BLaER1 treated with 17β-estradiol and CSF1 and Interleukin-3, amounts not matched to agents 10 nM and 100 nM (cell line): ENCODE data around the gene HOXC9.

Experiments
- H3K27ac ChIP-seq, 11 experiments: shearing (Covaris generic); formaldehyde crosslinking; 2 replicates each; pipeline ENCODE4 v1.8.1; 2022
- H3K27me3 ChIP-seq, 11 experiments: shearing (Covaris generic); formaldehyde crosslinking; 2 replicates each; pipeline ENCODE4 v1.8.1; 2022
- H3K36me3 ChIP-seq, 11 experiments: shearing (Covaris generic); formaldehyde crosslinking; 2 replicates each; pipeline ENCODE4 v1.8.1; 2022
- H3K4me1 ChIP-seq, 10 experiments: shearing (Covaris generic); formaldehyde crosslinking; 2 replicates each; pipeline ENCODE4 v1.8.1; 2022
- H3K4me2 ChIP-seq, 11 experiments: shearing (Covaris generic); formaldehyde crosslinking; 2 replicates each; pipeline ENCODE4 v1.8.1; 2022
- H3K4me3 ChIP-seq, 10 experiments: shearing (Covaris generic); formaldehyde crosslinking; 2 replicates each; pipeline ENCODE4 v1.8.1; 2022
- H3K9ac ChIP-seq, 11 experiments: shearing (Covaris generic); formaldehyde crosslinking; 2 replicates each; pipeline ENCODE4 v1.8.1; 2022
- H3K9me3 ChIP-seq, 11 experiments: shearing (Covaris generic); formaldehyde crosslinking; replicated peaks in 1 of 11; 2 replicates each; pipeline ENCODE4 v1.8.1; 2022
- H4K20me1 ChIP-seq, 11 experiments: shearing (Covaris generic); formaldehyde crosslinking; 2 replicates each; pipeline ENCODE4 v1.8.1; 2022
- Cebpa-rat ChIP-seq, 11 experiments: shearing (Covaris generic); IDR thresholded peaks; 2 replicates each; pipeline ENCODE4 v1.8.1; 2022

The HOXC9 gene

DNA sequence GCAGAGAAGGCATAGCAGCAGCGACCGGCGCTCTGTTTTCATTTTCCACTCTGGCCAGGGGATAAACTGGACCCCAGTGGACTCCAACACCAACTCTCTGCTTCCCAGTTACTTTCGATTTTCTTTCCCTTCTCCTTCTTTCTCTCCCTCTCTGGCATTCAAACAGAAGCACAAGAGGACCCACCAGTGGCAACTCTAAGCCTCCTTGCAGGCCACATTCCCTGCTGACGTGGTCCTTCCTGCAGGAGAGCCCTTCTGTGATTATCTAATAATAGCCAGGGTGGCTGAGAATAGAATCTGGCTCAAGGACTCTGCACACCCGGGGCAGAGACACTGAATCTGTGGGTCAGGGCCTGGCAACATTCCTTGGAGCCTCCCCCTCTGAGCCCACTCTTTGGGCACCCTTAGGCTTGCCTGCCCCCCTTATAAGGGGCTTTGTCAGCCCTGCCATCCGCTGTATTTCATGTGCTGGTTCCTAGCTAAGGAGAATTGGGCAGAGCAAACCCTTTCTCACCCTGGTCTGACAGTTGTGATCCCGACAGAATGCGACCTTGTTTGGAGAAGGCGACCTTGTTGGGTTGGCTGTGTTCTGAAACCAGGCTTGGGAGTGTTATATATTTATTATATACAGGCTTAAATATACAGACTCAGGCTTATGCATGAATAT is 20.1 kb downstream of the HOXC9 start:
- peaks cover 100% of the 10 kb centered on the region in 11 experiments for H3K27me3 ChIP-seq
- H3K4me3 ChIP-seq = no peak overlapping the region
- H3K36me3 ChIP-seq = no peaks in the 10 kb centered on the region
- no peaks in the 10 kb centered on the region; a peak in 1 of 20 replicates for H3K4me1 ChIP-seq
- no peak overlapping the region for H3K9ac ChIP-seq
- peaks cover 0 to 91% (median 75%) of the 10 kb centered on the region in 11 experiments; a peak in 17 of 22 replicates for H4K20me1 ChIP-seq
- peaks cover 0 to 18% (median 3%) of the 10 kb centered on the region in 11 experiments; a peak in 6 of 22 replicates for H3K9me3 ChIP-seq
- TF ChIP-seq Cebpa-rat (IDR thresholded peaks at IDR 0.05) = no peak
- no peak overlapping the region for H3K4me2 ChIP-seq
- no peak overlapping the region for H3K27ac ChIP-seq

DNA sequence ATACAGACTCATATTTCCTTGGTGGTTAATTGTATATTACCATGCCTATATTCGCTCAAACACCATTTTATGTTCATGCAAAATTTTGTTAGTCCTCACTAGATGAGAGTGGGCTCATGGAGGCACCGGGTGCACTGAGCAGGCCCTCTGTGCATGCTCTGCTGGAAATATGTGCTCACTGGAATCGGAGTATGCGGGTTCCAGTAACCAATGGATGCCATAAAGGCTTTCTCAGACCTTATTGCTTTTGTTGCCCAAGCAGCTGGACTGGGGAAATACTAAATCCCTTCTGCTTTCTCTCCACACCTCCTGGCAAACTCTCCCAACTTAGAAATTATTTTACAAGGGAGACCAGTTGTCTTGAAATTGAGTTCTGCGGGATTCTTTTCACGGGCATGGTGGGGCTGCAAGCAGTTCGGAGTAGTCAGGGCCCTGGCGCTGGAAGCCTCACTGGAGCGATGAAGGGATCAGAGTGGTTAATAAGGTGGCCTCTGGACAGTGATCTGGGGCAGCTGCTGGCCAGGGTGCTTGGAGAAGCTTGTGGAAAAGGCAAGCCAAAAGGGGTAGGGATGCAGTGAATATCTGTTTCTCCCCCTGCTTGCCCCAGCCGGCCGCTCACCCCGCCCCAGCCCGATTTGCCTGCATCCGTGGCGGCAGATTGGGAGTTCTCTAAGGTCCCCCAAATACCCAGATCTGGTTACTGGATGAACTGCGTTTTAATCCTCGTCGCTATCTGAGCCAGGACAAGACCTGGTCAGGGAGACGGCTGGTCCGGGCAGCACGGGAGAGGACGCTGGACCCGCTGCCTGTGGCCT is 20.8 kb downstream of the HOXC9 start:
- TF ChIP-seq Cebpa-rat (IDR thresholded peaks at IDR 0.05) = no peak
- Histone ChIP-seq H3K4me2 (no peak overlapping the region), H3K9ac (no peak overlapping the region), H3K27ac (no peak overlapping the region), H4K20me1 (peaks cover 0 to 91% (median 73%) of the 10 kb centered on the region in 11 experiments; a peak in 17 of 22 replicates), H3K27me3 (peaks cover 100% of the 10 kb centered on the region in 11 experiments), H3K9me3 (peaks cover 0 to 13% (median 2%) of the 10 kb centered on the region in 11 experiments; a peak in 5 of 22 replicates), H3K4me3 (no peak overlapping the region), H3K4me1 (no peaks in the 10 kb centered on the region; a peak in 1 of 20 replicates), H3K36me3 (no peaks in the 10 kb centered on the region)

DNA sequence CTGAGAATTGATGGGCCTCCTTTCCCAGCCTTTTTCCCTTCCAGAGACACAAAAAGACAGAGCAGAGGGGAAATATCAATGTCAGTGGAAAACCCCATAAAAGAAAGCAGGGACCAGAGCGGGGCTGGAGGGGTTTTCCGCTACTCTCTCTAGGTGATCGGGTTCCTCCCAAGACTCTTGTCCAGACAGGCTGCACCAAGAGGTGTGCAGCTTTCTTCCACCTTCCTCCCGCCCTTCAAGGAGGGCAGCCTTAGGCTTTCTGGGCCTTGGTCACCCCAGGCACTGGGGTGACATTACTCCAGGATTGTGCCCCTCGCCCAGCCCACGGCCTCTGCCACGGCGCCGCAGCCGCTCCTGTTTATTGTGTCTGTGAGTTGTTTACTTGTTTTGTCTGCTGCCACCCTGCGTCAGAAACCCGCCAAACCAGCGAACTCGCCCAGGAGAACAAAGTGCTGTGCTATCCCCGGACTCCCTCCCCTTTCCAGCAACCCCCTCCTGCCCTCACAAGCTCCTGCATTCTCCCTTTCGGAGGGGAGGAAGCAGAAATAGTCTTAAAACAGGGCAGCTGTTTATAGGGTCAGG is 21.6 kb downstream of the HOXC9 start:
- Histone ChIP-seq H3K4me2 (no peak overlapping the region), H3K9me3 (peaks cover 0 to 9% (median 0%) of the 10 kb centered on the region in 11 experiments; a peak in 2 of 22 replicates), H4K20me1 (peaks cover 0 to 93% (median 76%) of the 10 kb centered on the region in 11 experiments; a peak in 17 of 22 replicates), H3K27me3 (peaks cover 100% of the 10 kb centered on the region in 11 experiments), H3K4me1 (no peaks in the 10 kb centered on the region; a peak in 1 of 20 replicates), H3K27ac (no peak overlapping the region), H3K36me3 (no peaks in the 10 kb centered on the region), H3K4me3 (no peak overlapping the region), H3K9ac (no peak overlapping the region)
- no peak for TF ChIP-seq Cebpa-rat (IDR thresholded peaks at IDR 0.05)

DNA sequence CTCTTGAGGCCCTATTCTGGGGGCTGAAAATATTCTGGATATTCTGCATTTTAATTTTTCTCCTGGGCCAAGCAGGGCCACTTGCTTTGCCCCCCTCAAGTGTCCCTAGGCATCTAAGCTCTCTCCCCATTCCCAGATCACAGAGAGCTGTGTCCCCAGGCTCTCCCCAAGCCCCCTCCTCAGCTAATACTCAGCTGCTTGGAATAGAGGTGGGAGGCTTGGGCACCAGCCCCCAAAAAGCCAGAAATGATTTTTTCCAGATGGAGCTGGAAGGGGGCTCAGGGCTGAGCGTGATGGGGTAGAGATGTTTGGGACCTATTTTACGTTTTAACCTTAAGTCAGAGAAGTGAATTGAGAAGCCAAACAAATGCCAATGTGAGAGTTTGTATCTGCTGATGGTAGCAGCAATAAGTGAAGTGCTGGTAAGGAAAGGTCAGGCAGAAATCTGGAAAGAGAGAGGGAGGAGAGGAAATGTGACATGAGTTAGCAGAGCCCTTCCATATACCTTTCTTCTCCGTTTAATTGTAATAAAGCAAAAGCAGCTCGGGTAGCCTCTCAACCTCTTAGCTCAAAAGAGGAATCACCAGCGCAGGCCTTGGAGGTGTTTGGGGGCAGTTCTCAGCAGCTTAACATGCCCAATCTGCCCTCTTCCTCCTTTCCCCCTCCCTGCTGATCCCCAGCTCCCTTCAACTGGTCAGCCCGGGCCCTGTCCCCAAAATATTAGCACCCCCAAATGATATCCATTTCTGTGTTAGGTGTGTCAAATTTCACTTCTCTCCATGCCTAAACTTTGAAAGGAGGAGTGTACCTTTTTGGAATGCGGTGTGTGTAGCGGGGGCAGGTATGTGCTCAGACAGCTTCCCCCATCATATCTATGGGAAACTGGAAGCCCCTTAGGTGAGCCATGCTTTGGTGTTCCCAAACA is 23.3 kb downstream of the HOXC9 start:
- Histone ChIP-seq H3K4me2 (no peak overlapping the region), H3K27ac (no peak overlapping the region), H3K4me1 (no peaks in the 10 kb centered on the region; a peak in 1 of 20 replicates), H3K9ac (no peak overlapping the region), H3K27me3 (peaks cover 100% of the 10 kb centered on the region in 11 experiments), H3K4me3 (no peak overlapping the region), H4K20me1 (peaks cover 0 to 95% (median 86%) of the 10 kb centered on the region in 11 experiments; a peak in 17 of 22 replicates), H3K36me3 (no peaks in the 10 kb centered on the region), H3K9me3 (0 out of 22 replicates have a peak, but pooled peaks cover 0 to 3% (median 0%) of the 10 kb centered on the region in 11 experiments)
- no peak for TF ChIP-seq Cebpa-rat (IDR thresholded peaks at IDR 0.05)

DNA sequence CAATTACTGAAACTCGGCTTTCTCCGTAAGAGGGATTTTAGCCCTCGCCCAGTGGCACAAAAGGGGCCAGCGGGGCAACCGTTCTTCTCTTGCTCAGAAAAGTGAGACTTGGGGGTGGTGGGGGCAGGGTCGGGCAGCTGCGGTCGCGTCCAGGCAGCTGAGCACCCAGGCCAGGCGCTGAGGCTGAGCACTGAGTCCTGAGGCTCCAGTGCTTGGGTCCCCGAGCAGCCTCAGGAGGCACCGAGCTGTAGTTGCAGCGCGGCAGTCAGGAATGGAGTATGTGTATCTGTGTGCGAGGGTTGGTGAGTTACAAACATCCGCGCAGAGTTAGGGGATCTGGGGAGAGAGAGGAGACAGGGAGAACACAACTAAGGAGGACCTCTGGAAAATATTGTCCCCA is 24.2 kb downstream of the HOXC9 start:
- no peak for TF ChIP-seq Cebpa-rat (IDR thresholded peaks at IDR 0.05)
- peaks cover 0 to 98% (median 90%) of the 10 kb centered on the region in 11 experiments; a peak in 17 of 22 replicates for H4K20me1 ChIP-seq
- no peaks in the 10 kb centered on the region for H3K4me1 ChIP-seq
- no peak overlapping the region for H3K9ac ChIP-seq
- no peaks in the 10 kb centered on the region for H3K36me3 ChIP-seq
- no peak overlapping the region for H3K27ac ChIP-seq
- H3K4me3 ChIP-seq = no peak overlapping the region
- no peaks in the 10 kb centered on the region for H3K9me3 ChIP-seq
- peaks cover 100% of the 10 kb centered on the region in 11 experiments for H3K27me3 ChIP-seq
- no peak overlapping the region for H3K4me2 ChIP-seq

DNA sequence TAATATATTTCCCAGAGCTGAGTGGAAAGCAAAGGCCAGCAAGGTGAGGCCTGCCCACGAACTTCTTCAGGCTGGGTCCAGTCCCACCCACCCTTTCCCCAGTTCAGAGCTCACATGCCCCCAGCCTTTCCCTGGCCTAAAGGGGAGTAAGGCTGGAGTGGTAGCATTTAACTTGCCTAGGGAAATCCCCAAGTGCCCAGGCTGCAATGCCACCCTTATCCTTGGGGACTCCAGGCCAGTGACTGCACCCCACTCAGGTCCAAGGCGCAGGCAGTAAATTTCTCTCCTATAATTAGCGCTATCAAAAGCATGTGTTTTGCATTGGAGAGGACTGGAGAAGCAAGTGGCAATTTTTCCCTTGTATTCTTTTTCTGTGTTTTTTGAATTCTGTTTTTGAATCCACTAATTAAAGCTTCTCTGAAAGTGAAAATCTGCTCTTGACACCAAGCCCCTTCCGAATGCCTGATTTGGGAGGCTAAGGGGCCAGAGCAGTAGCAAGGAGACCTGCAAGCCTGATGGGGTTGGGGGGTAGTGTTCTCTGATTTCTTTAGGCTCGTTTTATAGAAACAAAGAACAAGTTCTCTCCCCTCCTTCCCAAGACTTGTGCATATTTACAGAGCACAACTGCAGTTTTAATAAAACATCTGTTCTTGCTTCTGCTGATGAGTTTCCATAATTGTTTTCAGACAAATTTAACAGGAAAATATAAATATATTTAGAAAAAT is 24.8 kb downstream of the HOXC9 start:
- Histone ChIP-seq H3K9me3 (no peaks in the 10 kb centered on the region), H3K27me3 (peaks cover 100% of the 10 kb centered on the region in 11 experiments), H3K9ac (no peak overlapping the region), H3K4me1 (no peaks in the 10 kb centered on the region), H3K4me2 (no peak overlapping the region), H3K27ac (no peak overlapping the region), H4K20me1 (peaks cover 0 to 96% (median 87%) of the 10 kb centered on the region in 11 experiments; a peak in 17 of 22 replicates), H3K4me3 (no peak overlapping the region), H3K36me3 (no peaks in the 10 kb centered on the region)
- no peak for TF ChIP-seq Cebpa-rat (IDR thresholded peaks at IDR 0.05)

DNA sequence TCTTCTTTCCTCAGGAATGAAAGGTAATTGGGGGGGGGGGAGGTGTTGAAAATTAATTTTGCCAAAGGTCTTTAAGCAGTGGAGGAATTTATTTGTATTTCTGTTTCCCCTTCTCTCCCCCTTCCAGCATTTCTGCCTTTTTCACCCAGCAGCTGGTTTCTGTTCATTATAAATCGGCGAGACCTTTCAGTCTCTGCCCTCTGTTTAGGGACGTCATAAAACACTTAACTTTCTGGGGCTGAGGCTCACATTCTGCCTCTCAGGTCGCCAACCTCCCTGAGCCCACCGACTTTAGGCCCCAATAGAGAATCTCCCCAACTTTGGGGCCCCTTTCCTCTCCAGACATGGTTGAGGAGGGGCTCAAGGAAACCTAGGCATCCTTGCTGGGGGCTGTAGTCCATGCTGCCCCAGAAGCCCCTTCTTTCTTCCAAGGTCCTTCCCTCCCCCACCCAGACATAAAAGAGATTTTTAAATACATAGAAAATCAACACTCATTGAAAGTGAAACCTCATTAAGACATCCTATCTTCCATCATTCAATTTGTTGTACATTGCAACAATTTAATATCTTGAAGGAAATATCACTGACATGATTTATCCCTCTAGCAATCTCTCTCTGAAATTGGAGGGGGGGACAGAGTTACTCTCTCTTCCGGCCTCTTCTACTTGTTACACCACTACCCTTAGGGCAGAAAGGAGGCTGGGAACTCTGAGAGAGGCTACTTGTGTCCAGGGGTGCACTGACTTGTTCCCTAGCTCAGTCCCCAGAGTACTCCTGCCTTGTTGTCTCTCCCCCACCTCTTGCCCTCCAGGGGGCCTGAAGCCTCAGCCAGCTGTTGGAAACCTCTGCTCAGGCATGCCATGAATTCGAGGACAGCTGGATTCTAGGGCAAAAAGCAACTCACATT is 25.8 kb downstream of the HOXC9 start:
- H3K4me1 ChIP-seq = no peaks in the 10 kb centered on the region
- peaks cover 0 to 3% (median 0%) of the 10 kb centered on the region in 11 experiments; a peak in 6 of 22 replicates for H3K9me3 ChIP-seq
- H3K27me3 ChIP-seq = peaks cover 100% of the 10 kb centered on the region in 11 experiments
- H4K20me1 ChIP-seq = peaks cover 0 to 95% (median 80%) of the 10 kb centered on the region in 11 experiments; a peak in 17 of 22 replicates
- no peak overlapping the region for H3K4me3 ChIP-seq
- H3K9ac ChIP-seq = no peak overlapping the region
- TF ChIP-seq Cebpa-rat (IDR thresholded peaks at IDR 0.05) = no peak
- no peak overlapping the region for H3K27ac ChIP-seq
- no peak overlapping the region for H3K4me2 ChIP-seq
- no peaks in the 10 kb centered on the region for H3K36me3 ChIP-seq
